Endothelial cell (in vitro differentiated cells): ENCODE results near the gene LOXL3. TPM values are rescaled to one million over a fixed set of nuclear protein-coding genes. Genes with fewer than 3 reads are reported as not detected.

ENCODE experiments used
- DNase-seq: peaks from one replicate; pipeline ENCODE4 v3.0.0; 2021; ENCODE audit warnings: low spot score
- H3K27ac Mint-ChIP-seq: one replicate; pipeline ENCODE4 v1.8.0; 2021; ENCODE audit warnings: mixed read lengths, inconsistent platforms; ENCODE audit not compliant: unreplicated experiment
- H3K27me3 Mint-ChIP-seq: one replicate; pipeline ENCODE4 v1.8.0; 2021; ENCODE audit warnings: mild to moderate bottlenecking, moderate library complexity, mixed read lengths, inconsistent platforms; ENCODE audit not compliant: unreplicated experiment
- H3K36me3 Mint-ChIP-seq: one replicate; pipeline ENCODE4 v1.8.0; 2021; ENCODE audit warnings: mild to moderate bottlenecking, low read depth, mixed read lengths, inconsistent platforms; ENCODE audit not compliant: unreplicated experiment
- H3K4me1 Mint-ChIP-seq: one replicate; pipeline ENCODE4 v1.8.0; 2021; ENCODE audit warnings: mild to moderate bottlenecking, mixed read lengths, inconsistent platforms; ENCODE audit not compliant: unreplicated experiment
- H3K4me3 Mint-ChIP-seq: one replicate; pipeline ENCODE4 v1.8.0; 2021; ENCODE audit warnings: mild to moderate bottlenecking, mixed read lengths, inconsistent platforms; ENCODE audit not compliant: unreplicated experiment
- H3K9me3 Mint-ChIP-seq: one replicate; pipeline ENCODE4 v1.8.0; 2021; ENCODE audit warnings: mixed read lengths, inconsistent platforms; ENCODE audit not compliant: unreplicated experiment
- CTCF ChIP-seq: fragments of 200-600 bp; sonication (generic); IDR thresholded peaks from one replicate; pipeline ENCODE4 v1.5.0; 2021; ENCODE audit warnings: antibody characterized with exemption; ENCODE audit not compliant: unreplicated experiment
- total RNA-seq: library from RNA; stranded (reverse); fragmentation: NEBNext Ultra II Directional; extraction: Animal tissue kit (Norgen Biotek cat#: 25700); gene quantifications from one replicate; pipeline ENCODE4 v1.2.1, GENCODE V29; 2021; ENCODE audit not compliant: unreplicated experiment

The LOXL3 gene
- total RNA-seq, 1 donor from 2014 or later, result 10.0 TPM

- Mint-ChIP-seq H3K4me3 (peak overlapping the region; percentile 75), H3K27me3 (peaks cover 19% of the 10 kb centered on the region), H3K27ac (peak overlapping the region; percentile 96), H3K4me1 (peaks cover 41% of the 10 kb centered on the region), H3K36me3 (no peaks in the 10 kb centered on the region), H3K9me3 (no peaks in the 10 kb centered on the region)
- no peak for TF ChIP-seq CTCF
- DNase-seq, result peak; percentile 26
Observed at GRCh38 chr2:74560591-74560990, 6.8 kb upstream of the LOXL3 start.

- H3K4me1 Mint-ChIP-seq, result peaks cover 41% of the 10 kb centered on the region
- H3K36me3 Mint-ChIP-seq, result no peaks in the 10 kb centered on the region
- H3K27me3 Mint-ChIP-seq, result peaks cover 19% of the 10 kb centered on the region
- TF ChIP-seq CTCF, result no peak
- no peaks in the 10 kb centered on the region for H3K9me3 Mint-ChIP-seq
- H3K4me3 Mint-ChIP-seq, result peak overlapping the region; percentile 75
- DNase-seq, result no peak
- peak overlapping the region; percentile 96 for H3K27ac Mint-ChIP-seq
Observed at GRCh38 chr2:74559912-74560311, 6.2 kb upstream of the LOXL3 start.

- DNase-seq, result no peak
- peak overlapping the region; percentile 57 for H3K27ac Mint-ChIP-seq
- H3K4me1 Mint-ChIP-seq, result peaks cover 43% of the 10 kb centered on the region
- no peaks in the 10 kb centered on the region for H3K36me3 Mint-ChIP-seq
- peaks cover 17% of the 10 kb centered on the region for H3K27me3 Mint-ChIP-seq
- no peaks in the 10 kb centered on the region for H3K9me3 Mint-ChIP-seq
- H3K4me3 Mint-ChIP-seq, result no peak overlapping the region
- TF ChIP-seq CTCF, result no peak
Observed at GRCh38 chr2:74558284-74559230, 4.8 kb upstream of the LOXL3 start.

- Mint-ChIP-seq H3K36me3 (peaks cover 5% of the 10 kb centered on the region), H3K27me3 (peaks cover 13% of the 10 kb centered on the region), H3K4me1 (peaks cover 43% of the 10 kb centered on the region), H3K9me3 (no peaks in the 10 kb centered on the region), H3K27ac (no peak overlapping the region), H3K4me3 (no peak overlapping the region)
- TF ChIP-seq CTCF, result no peak
- no peak for DNase-seq
Observed at GRCh38 chr2:74556831-74557370, 3.2 kb upstream of the LOXL3 start.

- Mint-ChIP-seq H3K27me3 (peaks cover 8% of the 10 kb centered on the region), H3K9me3 (no peaks in the 10 kb centered on the region), H3K4me3 (no peak overlapping the region), H3K36me3 (peaks cover 10% of the 10 kb centered on the region), H3K27ac (no peak overlapping the region), H3K4me1 (peaks cover 35% of the 10 kb centered on the region)
- no peak for DNase-seq
- no peak for TF ChIP-seq CTCF
Observed at GRCh38 chr2:74556159-74556558, 2.4 kb upstream of the LOXL3 start.
